ENCODE data around the gene MRGPRG.
"Not testable (repeated sequence)": the region's sequence is repeated elsewhere in the genome, so short reads cannot be mapped to it uniquely, and the experiment has no call there.

MRGPRG gene

GRCh38 chr11:3174387-3174786 lies 44.2 kb downstream of the MRGPRG start:
- DNase-seq (ENCODE audit: low spot score), result no peak

DNA sequence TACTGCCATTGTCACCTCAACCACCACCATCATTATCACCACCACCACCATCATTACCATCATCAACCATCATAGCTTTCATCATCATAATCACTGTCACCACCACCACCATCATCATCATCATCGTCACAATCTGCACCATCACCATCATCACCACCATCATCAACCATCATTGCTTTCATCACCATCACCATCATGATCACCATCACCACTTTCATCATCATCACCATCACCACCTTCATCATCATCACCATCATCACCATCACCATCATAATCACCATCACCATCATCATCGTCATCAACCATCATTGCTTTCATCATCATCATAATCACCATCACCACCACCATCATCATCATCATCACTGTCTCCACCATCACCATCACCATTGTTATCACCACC lies 44.8 kb downstream of the MRGPRG start:
- no peak for DNase-seq (ENCODE audit: low spot score)

DNA sequence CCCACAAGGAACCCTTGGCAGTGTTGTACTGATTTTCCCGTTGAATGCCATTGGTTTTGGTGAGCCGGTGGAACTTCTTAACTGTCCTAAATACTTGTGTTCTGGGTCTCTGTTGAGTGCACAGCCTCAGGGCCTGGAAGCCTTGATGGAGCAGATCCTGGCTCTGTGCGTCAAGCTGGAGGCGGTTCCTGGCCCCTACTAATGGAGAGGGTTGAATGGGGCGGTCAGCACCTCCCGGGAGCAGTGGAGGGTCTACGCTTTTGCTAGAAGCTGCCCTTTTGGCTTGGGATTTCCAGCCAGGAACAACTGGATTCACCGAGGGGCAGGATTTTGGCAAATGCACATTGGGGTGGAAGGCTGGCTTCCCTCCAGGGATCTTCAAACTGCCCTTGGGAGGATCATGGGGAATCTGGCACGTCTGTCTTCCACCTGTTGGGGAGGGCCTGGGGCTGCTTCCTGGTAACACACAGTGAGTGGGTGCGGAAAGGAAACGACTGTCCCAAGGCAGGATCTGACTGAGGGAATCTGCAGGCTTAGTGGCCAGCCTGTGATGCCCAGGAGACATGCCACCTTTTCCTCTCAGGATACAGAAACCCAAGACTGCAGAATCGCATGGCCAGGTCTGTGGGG lies 46.6 kb downstream of the MRGPRG start:
- DNase-seq (ENCODE audit: low spot score), result no peak

GRCh38 chr11:3170756-3171650 lies 47.6 kb downstream of the MRGPRG start:
- DNase-seq (ENCODE audit: low spot score), result no peak

GRCh38 chr11:3170044-3170755 lies 48.4 kb downstream of the MRGPRG start:
- no peak for DNase-seq (ENCODE audit: low spot score)

DNA sequence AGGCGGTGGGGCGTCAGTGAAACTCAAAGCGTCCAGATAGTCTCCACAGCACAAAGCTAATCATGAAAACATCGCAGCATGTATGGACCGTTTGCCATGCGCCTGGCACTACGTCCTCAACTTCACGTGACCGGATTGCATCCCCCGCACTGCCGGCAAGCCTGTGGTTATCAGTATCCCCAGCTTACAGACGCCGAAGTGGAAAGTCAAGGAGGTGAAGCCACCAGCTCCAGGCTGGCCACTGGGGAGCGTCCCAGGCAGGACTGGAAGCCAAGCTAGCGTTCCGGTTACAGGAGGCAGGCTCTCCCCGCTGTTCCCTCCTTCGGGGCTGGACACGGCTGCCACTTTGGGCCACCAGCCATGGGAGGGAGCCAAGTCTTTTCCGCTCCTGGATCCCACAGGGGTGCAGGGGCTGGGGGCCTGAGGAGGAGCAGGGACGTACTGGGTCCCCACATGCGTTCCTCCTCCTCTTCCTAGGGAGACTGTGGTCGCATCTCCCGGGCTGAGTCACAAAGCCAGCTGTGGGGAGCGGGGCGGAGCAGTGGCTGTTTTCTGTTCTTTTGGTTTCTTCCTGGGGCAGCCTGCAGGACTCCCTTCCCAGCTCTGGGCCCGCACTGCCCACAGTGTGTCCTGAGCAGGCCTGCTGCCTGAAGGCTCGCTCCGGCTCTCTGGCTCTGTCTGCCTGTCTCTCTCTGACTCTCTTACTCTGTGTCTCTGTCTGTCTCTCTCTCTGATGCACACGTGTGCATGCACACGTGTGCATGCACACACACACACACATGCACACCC lies 49.2 kb downstream of the MRGPRG start:
- no peak for DNase-seq (ENCODE audit: low spot score)

DNA sequence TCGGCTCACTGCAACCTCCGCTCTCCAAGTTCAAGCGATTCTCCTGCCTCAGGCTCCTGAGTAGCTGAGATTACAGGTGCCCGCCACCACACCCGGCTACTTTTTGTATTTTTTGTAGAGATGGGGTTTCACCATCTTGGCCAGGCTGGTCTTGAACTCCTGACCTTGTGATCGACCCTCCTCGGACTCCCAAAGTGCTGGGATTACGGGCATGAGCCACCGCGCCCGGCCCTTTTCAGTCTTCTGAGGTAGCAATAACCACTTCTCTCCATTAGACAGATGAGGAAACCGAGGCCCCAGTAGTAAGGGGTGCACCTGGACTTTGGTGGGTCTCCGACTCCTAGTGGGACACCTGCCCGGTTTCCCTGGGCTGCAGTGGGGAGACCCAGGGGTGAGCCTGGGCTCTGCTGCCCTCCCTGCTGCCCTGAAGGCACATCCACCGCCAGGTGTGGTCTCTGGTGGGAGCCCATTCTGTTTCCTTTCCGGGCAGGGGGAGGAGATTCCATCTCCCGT lies 49.8 kb downstream of the MRGPRG start:
- DNase-seq (ENCODE audit: low spot score), result not testable (repeated sequence)
